ENCODE results near the gene GPRC5B. TPM values are rescaled to one million over a fixed set of nuclear protein-coding genes. Genes with fewer than 3 reads are reported as not detected.

Gene GPRC5B
- polyA plus RNA-seq, 5 donors: 32.9 to 47.6 (median 37.7) TPM

- no peak for DNase-seq
Observed at GRCh38 chr16:19899605-19899955, 14.9 kb upstream of the GPRC5B start.

DNA sequence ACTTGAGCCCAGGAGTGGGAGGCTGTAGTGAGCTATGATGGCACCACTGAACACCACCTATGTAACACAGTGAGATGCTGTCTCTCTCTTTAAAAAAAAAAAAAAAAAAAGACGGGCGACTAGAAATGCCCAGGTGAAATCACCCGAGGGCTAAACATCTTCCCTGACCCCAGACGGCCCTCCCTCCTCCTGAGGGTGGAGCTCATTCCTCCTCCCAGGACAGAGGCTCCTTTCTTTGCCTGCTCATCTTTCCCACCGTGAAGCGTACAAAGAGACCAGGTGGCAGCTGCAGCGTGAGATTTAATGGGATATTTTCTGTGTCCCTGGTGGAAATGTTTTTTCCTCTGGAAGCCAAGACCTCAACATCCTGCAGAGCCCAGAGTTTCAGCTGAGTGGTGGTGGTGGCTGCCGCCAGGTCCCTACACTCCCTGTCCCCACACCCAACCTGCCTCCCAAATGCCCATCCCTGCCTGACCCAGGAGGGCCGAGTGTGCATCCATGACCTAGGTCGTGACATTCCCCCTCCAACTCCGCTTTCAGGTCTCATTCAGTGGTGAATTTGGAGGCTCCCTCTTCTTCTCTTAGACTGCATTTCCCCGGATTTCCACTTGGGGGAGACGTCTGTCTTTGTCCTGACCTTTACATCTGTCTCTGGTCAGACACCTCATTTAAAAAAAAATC lies 14.4 kb upstream of the GPRC5B start:
- no peak for DNase-seq

GRCh38 chr16:19898166-19898565 lies 13.5 kb upstream of the GPRC5B start:
- DNase-seq: no peak

DNA sequence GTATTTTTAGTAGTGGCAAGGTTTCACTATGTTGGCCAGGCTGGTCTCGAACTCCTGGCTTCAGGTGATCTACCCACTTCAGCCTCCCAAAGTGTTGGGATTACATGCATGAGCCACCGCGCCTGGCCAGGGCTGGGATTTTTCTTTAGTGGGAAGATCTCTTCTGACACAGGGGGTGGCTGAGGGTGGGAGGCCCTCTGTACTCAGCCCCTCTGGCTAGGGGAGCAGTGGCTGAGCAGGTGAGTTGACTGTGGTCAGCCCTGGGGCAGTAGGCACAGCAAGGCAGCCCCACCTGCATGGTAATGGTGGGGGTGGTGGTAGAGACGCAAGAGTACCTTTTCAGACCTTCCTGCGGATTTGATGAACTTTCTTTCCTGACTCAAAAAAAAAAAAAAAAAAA lies 12.3 kb upstream of the GPRC5B start:
- no peak for DNase-seq

- DNase-seq: no peak
Observed at GRCh38 chr16:19894586-19894985, 9.9 kb upstream of the GPRC5B start.

DNA sequence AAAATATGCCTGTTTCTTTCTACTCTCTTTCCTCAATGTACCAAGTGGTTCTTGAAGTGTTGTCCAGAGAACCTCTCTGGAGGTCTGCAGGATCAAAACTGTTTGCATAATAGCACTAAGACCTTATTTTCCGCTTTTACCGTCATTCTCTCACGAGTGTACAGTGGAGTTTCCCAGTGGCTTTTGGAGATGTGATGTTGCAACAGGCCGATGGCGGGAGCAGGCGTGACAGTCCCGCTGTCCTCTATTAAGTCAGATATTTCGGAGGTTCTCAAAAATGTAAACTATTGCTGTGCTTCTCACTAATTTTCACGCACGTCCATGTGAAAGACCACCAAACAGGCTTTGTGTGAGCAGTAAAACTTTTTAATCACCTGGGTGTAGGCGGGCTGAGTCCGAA lies 8.3 kb upstream of the GPRC5B start:
- DNase-seq: no peak

DNA sequence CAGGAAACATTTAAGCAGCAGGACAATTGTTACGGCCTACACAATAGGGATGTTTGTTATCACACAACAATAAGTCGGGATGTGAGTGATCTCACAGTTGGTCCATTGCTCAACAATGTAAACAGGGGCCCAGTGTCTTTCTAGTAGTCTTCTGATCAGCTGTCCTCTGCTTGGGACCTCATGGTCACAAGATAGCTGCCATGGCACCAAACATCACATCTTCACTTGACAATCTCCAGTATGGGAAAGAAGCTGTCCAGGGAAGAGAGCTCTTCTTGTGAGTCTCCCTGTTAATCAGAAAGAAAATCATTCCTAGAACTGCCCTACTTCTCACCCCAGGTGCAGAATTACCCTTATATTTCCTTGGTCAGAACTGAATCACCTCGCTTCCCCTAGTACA lies 6.3 kb upstream of the GPRC5B start:
- DNase-seq: no peak

GRCh38 chr16:19888834-19889233 lies 4.2 kb upstream of the GPRC5B start:
- DNase-seq: no peak

GRCh38 chr16:19886073-19886941 lies 1.7 kb upstream of the GPRC5B start:
- peak; percentile 69 to 73 for DNase-seq

GRCh38 chr16:19885451-19886072 lies 914 bp upstream of the GPRC5B start:
- DNase-seq: peak in 1 of 2 donors; percentile 19

DNA sequence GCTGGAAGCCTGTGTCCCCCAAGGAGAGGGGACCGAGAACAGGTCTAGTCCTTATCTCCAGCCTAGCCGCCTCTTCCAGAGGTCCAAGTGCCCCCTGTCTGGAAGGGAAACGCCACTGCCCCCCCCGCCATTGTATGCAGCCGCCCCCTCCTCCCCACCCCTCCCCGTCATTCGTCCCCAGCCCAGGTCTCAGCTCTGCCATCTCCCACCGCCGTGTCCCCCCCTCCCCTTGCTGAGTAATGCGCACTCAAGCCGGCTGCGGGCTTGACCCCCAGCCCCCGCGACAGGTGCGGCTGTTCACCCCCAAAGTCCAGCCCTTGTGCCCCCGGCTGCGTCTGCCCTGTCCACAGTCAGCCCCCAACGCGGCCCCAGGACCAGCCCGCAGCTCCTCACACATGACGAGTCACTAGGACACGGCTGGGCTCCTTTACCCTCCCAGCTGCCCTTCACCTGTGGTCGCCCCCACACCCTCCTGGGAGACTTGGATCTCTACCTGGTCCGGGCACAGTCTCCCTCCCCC lies 622 bp downstream of the GPRC5B start:
- DNase-seq: no peak

- peak; percentile 51 to 57 for DNase-seq
Observed at GRCh38 chr16:19883296-19883965, 1.2 kb downstream of the GPRC5B start.

DNA sequence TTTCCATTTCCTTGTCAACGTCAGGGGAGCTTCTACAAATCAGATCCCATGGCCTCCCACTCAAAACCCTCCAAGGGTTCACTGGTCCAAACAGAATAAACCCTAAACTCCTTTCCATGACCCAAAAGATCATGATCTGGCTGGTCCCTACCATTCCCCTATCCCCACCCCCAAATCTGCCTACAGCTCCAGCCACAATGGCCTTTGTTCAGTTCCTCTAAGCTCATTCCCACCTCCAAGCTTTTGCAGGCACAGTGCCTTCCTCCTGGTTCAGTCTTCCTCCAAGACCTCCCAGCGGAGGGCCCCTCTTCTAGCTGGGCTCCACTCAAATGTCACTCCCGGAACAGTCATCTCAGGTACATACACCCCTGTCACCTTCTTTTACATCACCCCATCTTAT lies 2.0 kb downstream of the GPRC5B start:
- no peak for DNase-seq

DNA sequence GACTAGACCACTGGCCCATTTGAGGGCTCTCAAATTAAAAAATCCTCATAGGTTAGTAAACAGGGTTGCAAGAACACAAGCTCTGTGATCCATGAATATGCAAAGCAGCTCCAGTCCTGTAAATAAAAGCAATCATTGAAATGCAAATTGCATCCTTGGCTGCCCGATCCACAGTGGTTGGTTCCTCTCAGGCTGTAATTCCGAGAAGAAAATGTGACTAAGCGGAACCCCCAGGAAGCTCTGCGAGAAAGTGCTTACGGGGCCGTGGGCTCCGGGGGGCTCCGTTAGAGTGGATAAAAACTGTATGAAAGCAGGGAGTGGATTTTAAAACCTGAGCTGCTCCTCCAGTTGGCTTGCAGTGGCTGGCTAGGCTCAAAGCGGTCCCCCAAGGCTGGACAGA lies 2.5 kb downstream of the GPRC5B start:
- DNase-seq: no peak

DNA sequence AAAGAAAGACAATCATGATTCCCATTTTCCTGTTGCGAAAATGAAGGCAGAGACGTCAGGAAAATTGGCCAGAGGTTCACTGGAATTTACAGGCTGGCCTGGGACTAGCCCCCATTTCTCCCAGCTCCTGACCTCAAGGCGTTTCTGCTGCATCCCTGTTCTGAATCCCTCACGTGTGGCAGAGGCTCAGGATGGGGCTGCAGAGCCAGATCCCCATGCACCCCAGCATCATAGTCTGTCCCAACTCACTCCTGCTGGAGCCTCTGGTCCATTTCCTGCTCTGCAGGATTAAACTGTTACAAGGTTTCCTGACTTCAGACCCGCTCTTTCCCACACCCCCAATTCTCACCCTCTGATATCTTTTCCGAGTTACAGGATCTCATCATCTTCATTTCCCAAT lies 2.9 kb downstream of the GPRC5B start:
- DNase-seq: no peak

DNA sequence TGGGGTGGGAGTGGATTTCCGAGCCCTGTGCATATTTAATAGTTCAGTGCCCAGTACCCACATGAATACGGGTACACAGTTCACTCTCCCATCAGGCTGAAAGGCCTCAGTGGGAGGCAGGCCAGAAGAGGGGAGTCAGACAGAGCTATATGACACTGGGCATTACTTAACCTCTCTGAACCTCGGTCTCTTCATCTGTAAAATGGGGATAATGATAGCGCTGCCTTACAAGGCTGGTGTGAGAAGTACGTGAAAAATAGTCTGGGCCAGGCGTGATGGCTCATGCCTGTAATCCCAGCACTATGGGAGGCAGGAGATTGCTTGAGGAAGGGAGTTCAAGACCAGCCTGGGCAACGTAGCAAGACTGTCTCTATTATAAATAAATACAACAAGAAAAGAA lies 3.6 kb downstream of the GPRC5B start:
- DNase-seq: no peak

- no peak for DNase-seq
Observed at GRCh38 chr16:19879241-19879792, 5.3 kb downstream of the GPRC5B start.

DNA sequence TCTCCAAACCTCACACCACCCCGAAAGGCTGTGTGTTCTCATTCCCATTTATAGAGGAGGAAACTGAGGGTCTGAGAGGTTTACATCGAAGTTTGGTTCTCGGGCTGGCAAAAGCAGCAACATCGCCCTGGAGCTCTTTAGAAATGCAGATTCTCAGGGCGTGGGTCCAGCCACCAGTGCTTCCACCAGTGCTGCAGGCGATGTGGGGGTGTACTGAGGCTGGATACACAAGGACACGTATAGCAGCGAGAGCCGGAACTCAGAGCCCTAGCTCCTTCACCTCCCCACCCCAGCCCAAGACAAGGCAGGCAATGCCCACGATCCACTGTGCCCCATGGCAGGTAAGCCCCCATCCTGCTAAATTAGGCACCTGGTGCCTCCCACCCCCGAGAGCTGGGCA lies 5.9 kb downstream of the GPRC5B start:
- no peak for DNase-seq

DNA sequence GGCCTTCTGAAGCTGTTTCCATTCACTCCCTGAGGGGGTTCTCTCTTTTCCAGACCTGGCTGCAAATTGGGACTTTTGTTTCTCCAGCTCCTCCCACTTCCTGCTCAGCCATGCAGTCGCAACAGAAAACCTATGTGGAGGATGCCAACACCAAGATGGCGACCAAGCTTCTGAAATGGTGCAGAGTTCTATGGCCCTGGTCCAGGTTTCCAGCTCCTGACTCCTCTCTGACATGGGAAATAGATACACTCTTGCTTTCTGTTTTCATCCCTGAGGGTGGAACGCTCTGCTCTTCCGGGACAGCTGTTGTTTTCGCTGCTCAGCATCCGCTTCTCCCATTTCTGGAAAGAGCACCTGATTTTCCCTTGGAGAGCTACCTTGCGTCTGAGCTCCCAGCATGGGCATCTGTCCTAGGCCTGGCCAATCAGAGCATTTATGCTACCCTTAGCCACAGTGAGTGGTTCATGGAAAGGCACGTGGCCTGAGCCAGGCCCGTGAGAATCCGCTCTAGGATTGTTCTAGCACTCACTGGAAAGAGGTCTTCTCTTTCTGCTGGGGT lies 8.1 kb downstream of the GPRC5B start:
- DNase-seq: no peak

- no peak for DNase-seq
Observed at GRCh38 chr16:19875900-19876299, 8.7 kb downstream of the GPRC5B start.

DNA sequence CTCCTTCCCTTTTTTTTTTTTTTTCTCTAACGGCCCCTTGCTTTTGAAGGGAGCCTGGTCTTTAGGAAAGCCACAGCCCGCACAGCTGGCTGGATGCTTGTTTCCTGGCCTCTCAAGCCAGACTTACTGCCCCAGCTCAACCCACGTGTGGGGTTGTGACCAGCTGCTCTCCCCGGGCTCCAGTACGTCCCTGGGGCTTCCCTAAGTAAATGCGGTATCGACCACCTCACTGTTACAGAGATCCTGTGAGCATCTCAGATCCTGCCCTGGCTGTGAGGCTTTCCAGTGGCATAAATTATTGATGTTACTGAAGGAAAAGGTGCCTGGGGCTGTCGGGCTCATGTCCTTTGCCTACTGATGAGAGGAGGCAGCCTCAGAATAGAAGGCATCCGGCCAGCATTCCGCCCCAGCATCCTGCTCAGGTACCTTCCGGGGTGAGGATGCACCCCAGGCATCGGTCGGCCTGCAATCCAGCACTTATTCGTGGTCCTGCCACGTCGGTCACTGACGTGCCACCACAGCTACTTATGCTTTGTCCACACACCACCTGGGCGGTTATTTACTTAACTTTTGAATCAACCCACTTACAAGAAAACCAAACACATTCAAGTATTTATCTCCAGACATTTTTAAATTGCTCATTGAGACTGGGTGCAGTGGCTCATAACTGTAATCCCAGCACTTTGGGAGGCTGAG lies 9.6 kb downstream of the GPRC5B start:
- DNase-seq: no peak

Measured in right lung (tissue), 5 donors.